HEK293T (cell line): ENCODE results near the gene CTR9.

Experiments
- CTCF ChIA-PET: fragments of 350-600 bp; formaldehyde crosslinking; extraction: SDS; loops from one replicate; lab custom pipeline; 2021; ENCODE audit warnings: antibody characterized with exemption, inconsistent platforms; lab: Yijun Ruan, JAX
- POLR2A ChIA-PET: fragments of 350-600 bp; formaldehyde crosslinking; extraction: SDS; loops from one replicate; lab custom pipeline; 2020; ENCODE audit warnings: antibody characterized with exemption, inconsistent platforms; lab: Yijun Ruan, JAX
- DNase-seq: peaks from one replicate; pipeline ENCODE4 v3.0.0; 2012; ENCODE audit warnings: mixed read lengths; ENCODE audit errors: extremely low spot score
- ARNT ChIP-seq: fragments of 450-650 bp; IDR thresholded peaks from 2 replicates; pipeline ENCODE4 v1.6.1; 2017; ENCODE audit warnings: mild to moderate bottlenecking
- BHLHE40 ChIP-seq: fragments of 450-650 bp; IDR thresholded peaks from 2 replicates; pipeline ENCODE4 v1.6.1; 2016; ENCODE audit warnings: mild to moderate bottlenecking, moderate library complexity, borderline replicate concordance
- CTBP1 ChIP-seq: fragments of 450-650 bp; IDR thresholded peaks from 2 replicates; pipeline ENCODE4 v1.6.1; 2016; ENCODE audit warnings: borderline replicate concordance
- ELF4 ChIP-seq: fragments of 450-650 bp; IDR thresholded peaks from 2 replicates; pipeline ENCODE4 v1.6.1; 2017; ENCODE audit warnings: antibody characterized with exemption
- FOXA1 ChIP-seq: fragments of 450-650 bp; IDR thresholded peaks from 2 replicates; pipeline ENCODE4 v1.6.1; 2016; ENCODE audit warnings: mild to moderate bottlenecking
- FOXK2 ChIP-seq: fragments of 450-650 bp; IDR thresholded peaks from 2 replicates; pipeline ENCODE4 v1.6.1; 2016; ENCODE audit warnings: mild to moderate bottlenecking
- FOXM1 ChIP-seq: fragments of 450-650 bp; IDR thresholded peaks from 2 replicates; pipeline ENCODE4 v1.6.1; 2017; ENCODE audit warnings: mild to moderate bottlenecking, borderline replicate concordance
- HDGF ChIP-seq: fragments of 450-650 bp; IDR thresholded peaks from 2 replicates; pipeline ENCODE4 v1.6.1; 2017; ENCODE audit warnings: antibody characterized with exemption, borderline replicate concordance
- L3MBTL2 ChIP-seq: fragments of 450-650 bp; conservative IDR thresholded peaks from 2 replicates; pipeline ENCODE4 v1.6.1; 2016; ENCODE audit warnings: mild to moderate bottlenecking
- LEF1 ChIP-seq: fragments of 450-650 bp; IDR thresholded peaks from 2 replicates; pipeline ENCODE4 v1.6.1; 2017; ENCODE audit warnings: mild to moderate bottlenecking, borderline replicate concordance
- NFRKB ChIP-seq: fragments of 450-650 bp; IDR thresholded peaks from 2 replicates; pipeline ENCODE4 v1.6.1; 2016; ENCODE audit warnings: mild to moderate bottlenecking, moderate library complexity
- SP1 ChIP-seq: fragments of 450-650 bp; IDR thresholded peaks from 2 replicates; pipeline ENCODE4 v1.6.1; 2017
- SUZ12 ChIP-seq: fragments of 450-650 bp; IDR thresholded peaks from 2 replicates; pipeline ENCODE4 v1.6.1; 2016; ENCODE audit warnings: mild to moderate bottlenecking
- TARDBP ChIP-seq: fragments of 450-650 bp; IDR thresholded peaks from 2 replicates; pipeline ENCODE4 v1.6.1; 2016
- ZNF384 ChIP-seq: fragments of 450-650 bp; IDR thresholded peaks from 2 replicates; pipeline ENCODE4 v1.6.1; 2016
- TF ChIP-seq, protein P1 (sequence below): fragments of 450-650 bp; IDR thresholded peaks from 2 replicates; pipeline ENCODE4 v1.6.1; 2016

The CTR9 gene

DNA sequence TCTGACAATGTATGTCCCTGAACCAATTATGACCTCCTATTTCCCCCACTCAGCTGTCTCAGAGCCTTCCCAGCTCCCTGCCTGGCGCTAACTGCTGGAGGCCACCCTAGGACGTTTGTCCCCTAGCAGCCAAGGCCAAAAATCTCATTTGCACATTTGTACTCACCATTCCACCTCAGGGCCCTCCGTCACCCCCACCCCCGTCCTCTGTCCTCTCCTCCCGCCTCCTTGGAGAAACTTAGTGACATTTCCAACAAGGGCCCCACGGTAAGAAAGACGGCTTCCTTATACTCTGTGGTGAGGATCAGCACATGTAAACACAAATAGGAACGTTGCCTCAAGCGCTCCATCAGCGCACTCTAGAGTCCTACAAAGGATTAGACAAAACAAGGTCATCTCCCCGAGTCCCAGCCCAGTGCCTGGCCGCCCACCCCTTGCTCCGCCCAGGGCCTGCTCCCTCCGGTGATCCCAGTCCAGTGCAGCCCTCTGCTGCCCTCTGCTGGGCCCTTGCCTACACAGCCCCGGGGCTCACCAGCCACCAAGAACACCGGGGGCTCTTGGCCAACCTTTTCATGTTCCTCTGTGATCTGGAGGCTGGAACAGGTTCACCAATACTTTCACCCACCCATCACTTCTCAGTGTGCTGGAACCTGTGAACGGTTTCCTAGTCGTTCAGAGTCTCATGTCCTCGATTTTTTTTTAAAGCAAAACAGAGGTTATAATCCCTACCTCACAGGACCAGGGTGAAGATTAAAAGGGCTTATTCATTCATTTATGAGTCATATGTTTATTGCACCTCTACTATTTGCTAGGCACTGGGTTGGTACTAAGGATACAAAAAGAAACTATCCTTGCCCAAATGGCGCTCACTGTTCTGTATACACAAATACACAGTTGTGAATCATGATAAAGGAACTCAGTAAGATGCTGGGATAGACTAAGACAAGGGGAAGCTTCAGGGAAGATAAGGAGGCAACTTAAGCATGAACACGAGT lies 15.3 kb upstream of the CTR9 start:
- DNase-seq = peak; percentile 91
- 0 out of 2 replicates have a peak, but pooled peaks have one; percentile 14 for TF ChIP-seq L3MBTL2
- 0 out of 2 replicates have a peak, but pooled peaks have one; percentile 31 for TF ChIP-seq HDGF
- TF ChIP-seq, protein P1, sequence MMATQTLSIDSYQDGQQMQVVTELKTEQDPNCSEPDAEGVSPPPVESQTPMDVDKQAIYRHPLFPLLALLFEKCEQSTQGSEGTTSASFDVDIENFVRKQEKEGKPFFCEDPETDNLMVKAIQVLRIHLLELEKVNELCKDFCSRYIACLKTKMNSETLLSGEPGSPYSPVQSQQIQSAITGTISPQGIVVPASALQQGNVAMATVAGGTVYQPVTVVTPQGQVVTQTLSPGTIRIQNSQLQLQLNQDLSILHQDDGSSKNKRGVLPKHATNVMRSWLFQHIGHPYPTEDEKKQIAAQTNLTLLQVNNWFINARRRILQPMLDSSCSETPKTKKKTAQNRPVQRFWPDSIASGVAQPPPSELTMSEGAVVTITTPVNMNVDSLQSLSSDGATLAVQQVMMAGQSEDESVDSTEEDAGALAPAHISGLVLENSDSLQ = no peak
- POLR2A ChIA-PET = no interaction called here
- CTCF ChIA-PET = interaction anchor here (0.6 to 2.2 kb wide), 5 partner anchors 109 to 981 kb away, joined by 3 to 13 read pairs (median 5); no protein-coding TSS in a partner anchor

DNA sequence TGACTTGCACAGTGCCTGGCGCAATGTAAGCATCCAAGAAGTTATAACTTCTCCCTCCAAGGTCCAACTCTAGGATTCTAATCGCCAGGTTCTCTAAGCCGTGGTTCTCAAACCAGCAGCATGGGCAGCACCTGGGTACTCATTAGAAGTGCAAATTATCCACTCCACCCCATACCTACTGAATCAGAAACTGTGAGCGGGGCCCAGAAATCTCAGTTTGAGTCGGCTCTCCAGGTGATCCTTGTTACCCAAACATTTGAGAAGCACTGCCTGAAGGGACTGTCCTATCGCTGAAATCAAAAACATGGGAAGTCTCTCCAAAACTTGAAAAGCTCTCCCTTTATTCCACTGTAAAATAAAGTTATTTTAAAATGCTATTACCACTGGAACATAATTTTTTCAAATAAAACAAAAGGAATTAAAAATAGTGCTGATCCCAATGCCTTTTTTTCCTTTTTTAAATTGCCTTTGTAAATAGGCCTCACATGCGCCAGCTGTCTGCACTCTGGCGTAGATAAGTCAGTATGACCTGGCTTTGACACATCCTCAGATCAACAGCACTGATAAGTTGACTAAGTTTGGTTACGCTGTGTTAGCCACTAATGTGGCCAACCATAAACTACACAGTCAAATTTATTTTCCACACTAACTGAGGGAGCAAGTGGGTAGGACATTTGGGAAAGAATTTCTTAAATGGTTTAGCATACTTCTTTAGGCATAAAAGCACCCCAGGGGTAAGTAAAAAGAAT lies 8.4 kb upstream of the CTR9 start:
- TF ChIP-seq FOXK2 (no peak), LEF1 (no peak), SUZ12 (no peak), CTBP1 (no peak), ELF4 (no peak), NFRKB (no peak), L3MBTL2 (no peak), FOXM1 (no peak), SP1 (no peak), FOXA1 (no peak)
- TF ChIP-seq, protein P1 = no peak
- no peak for DNase-seq
- ChIA-PET POLR2A (interaction anchor here (1.1 kb wide), 1 partner anchor 8 kb away, joined by 3 read pairs; the partner anchor contains the start of gene CTR9), CTCF (interaction anchor here (1.0 kb wide), 1 partner anchor 202 kb away, joined by 3 read pairs; the partner anchor contains the start of gene RNF141)

DNA sequence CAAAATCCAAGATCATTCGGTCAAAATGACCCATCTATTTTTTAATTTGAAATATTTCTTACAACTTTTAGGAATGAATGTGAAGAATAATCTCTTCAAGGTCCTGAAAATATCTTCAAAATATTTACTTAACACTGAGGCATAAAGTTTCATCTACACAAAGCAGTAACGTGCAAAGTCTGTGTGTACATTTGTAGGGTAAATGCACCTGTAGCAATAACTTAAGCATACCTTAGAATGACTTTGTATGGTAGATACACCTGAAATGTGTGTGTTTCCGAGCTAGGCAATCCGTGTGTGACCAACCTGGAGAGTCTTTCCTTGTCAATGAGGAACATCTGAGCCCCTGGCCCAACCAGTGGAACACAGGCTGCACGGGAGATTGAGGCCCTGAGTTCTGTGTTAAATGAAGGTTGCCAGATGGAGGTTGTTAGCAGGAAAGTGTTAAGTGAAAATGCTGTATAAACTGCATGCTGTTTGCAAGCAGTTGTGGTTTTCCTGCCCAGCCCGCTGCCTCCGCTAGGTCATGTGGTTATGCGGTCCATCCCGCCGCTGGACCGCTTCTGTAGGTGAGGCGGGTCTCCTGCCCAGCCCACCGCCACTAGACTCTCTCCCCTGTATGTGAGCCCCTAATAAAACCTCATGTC lies 7.6 kb upstream of the CTR9 start:
- ChIA-PET CTCF (no interaction called here), POLR2A (no interaction called here)
- no peak for DNase-seq
- TF ChIP-seq BHLHE40 (no peak), TARDBP (no peak), ARNT (no peak), CTBP1 (no peak)

DNA sequence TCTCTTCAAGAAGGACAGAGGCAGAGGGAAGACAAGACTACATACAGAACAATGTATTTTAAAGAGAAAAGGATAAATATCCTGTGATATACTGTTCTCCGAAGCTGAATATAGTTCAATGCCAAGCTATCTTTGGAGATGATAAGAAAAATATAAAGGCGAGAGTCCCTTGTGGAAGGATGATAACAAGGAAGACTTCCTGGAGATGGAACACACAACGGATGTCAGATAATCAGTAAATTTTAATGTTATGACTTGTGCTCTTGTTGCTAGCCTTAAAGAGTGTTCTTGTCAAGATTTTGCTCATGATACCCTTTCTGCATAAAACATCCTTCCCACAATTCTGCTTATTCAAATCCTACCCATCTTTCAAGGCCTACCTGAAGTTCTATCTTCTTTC lies 6.8 kb upstream of the CTR9 start:
- POLR2A ChIA-PET = no interaction called here
- no peak for DNase-seq
- CTCF ChIA-PET = no interaction called here
- TF ChIP-seq ELF4 (no peak), BHLHE40 (no peak), NFRKB (no peak), L3MBTL2 (no peak), ARNT (no peak), CTBP1 (no peak), LEF1 (no peak), FOXK2 (no peak), SUZ12 (no peak), TARDBP (no peak), FOXM1 (no peak), HDGF (no peak), ZNF384 (no peak)

DNA sequence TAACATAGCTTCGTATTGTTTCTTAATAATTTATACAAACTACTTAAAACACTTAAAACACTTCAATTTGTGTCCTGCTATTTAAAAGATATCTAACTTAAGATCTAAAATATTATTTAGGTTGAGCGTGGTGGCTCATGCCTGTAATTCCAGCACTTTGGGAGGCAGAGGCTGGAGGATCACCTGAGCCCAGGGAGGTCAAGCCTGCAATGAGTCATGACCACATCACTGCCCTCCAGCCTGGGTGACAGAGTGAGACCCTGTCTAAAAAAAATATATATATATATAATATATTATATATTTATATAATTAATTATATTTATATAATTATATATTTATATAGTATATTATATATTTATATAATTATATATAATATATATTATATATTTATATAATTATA lies 4.2 kb upstream of the CTR9 start:
- ChIA-PET CTCF (interaction anchor here (0.6 to 1.1 kb wide), 2 partner anchors 28 to 123 kb away, joined by 3 read pairs; no protein-coding TSS in a partner anchor), POLR2A (no interaction called here)
- no peak for DNase-seq
- TF ChIP-seq ELF4 = no peak
- TF ChIP-seq FOXK2 = no peak
- TF ChIP-seq SUZ12 = no peak
- no peak for TF ChIP-seq LEF1
- no peak for TF ChIP-seq L3MBTL2
- TF ChIP-seq, protein P1 = no peak
- no peak for TF ChIP-seq NFRKB
- no peak for TF ChIP-seq ARNT
- TF ChIP-seq SP1 = no peak
- no peak for TF ChIP-seq ZNF384
- no peak for TF ChIP-seq HDGF
- no peak for TF ChIP-seq BHLHE40
- no peak for TF ChIP-seq TARDBP
- no peak for TF ChIP-seq FOXA1
- TF ChIP-seq CTBP1 = no peak
- no peak for TF ChIP-seq FOXM1

DNA sequence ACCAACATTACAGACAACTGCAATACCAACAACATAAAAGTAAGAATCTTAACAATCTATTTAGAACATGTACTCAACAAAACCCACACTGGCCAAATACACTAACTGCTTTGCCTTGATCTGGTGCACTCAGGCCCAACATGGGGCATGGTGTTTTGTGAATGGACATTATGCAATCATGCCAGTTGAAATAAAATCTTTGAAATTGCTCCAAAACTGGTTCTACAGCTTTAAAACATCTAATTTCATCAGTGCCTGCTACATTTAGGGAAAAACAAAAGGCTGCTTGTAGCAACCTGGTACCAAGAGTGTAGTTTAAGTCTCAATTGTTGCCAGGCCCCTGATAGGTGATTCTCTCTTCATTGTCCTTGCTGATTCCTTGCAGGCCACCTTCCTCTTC lies 3.3 kb upstream of the CTR9 start:
- POLR2A ChIA-PET = no interaction called here
- TF ChIP-seq L3MBTL2 = no peak
- no peak for TF ChIP-seq ARNT
- TF ChIP-seq SP1 = no peak

More for the DNA sequence above, 3.3 kb upstream of the CTR9 start:
- CTCF ChIA-PET = no interaction called here
- DNase-seq = no peak
